GM03348 (cell line): Measurements from ENCODE around the gene SETD5.

Experiments
- DNase-seq: peaks from one replicate; pipeline ENCODE4 v3.0.0; 2012; ENCODE audit warnings: low spot score

SETD5 gene

GRCh38 chr3:9408546-9408945 lies 11.1 kb downstream of the SETD5 start:
- no peak for DNase-seq

DNA sequence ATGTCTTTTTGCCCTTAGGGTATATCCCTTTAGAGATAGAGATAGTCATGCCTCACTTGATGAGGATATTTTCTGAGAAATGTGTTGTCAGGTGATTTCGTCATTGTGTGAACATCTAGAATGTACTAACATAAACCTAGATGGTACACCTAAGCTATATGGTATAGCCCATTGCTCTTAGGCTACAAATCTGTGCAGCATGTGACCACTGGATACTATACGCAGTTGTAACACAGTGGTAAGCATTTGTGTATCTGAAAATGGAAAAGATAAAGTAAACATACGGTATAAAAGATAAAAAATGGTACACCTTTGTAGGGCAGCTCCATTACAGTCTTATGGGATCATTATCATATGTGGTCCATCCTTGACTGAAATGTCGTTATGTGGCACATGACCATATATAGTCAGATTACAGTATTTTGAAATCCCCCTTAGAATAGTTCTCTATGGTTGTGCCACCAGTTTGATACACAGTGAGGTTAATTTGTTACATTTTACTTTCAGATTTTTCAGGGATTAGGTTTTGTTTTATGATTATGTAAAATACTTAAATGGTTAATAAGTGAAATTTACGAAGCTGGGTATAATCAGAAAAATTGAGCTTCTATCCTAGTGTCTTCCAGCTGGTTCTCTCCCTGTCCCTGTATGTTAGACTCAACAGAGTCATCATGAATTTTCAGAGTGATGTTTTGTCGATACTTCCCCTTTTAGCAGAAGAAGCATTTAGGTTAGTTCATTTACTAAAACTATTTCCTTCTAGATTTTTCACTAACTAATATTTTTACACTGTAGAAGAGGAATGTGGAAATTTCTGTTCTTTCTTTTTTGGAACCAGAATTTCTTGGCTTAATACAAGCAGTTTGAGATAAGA lies 12.8 kb downstream of the SETD5 start:
- DNase-seq: no peak

DNA sequence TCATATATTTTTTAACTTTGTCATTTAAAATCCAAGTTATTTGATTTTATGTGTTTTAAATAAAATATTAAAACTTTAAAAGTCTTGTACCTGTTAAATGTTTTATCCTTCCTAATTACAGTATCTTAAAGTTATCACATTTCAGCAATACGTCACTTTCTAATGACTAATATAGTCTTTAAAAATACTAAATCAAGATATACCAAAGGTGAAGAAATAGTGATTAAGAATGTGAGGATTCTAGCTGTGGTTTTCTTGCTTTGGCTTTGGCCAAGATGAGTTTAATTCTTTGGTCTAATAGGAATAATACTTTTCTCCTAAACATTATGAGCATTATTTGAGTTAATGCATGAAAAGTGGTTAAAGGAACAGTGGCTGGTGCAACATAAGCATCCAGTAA lies 13.9 kb downstream of the SETD5 start:
- DNase-seq: no peak

GRCh38 chr3:9412293-9412692 lies 14.9 kb downstream of the SETD5 start:
- no peak for DNase-seq

- DNase-seq: no peak
These were observed 17.4 kb downstream of the SETD5 start for GRCh38 chr3:9414826-9415225.

DNA sequence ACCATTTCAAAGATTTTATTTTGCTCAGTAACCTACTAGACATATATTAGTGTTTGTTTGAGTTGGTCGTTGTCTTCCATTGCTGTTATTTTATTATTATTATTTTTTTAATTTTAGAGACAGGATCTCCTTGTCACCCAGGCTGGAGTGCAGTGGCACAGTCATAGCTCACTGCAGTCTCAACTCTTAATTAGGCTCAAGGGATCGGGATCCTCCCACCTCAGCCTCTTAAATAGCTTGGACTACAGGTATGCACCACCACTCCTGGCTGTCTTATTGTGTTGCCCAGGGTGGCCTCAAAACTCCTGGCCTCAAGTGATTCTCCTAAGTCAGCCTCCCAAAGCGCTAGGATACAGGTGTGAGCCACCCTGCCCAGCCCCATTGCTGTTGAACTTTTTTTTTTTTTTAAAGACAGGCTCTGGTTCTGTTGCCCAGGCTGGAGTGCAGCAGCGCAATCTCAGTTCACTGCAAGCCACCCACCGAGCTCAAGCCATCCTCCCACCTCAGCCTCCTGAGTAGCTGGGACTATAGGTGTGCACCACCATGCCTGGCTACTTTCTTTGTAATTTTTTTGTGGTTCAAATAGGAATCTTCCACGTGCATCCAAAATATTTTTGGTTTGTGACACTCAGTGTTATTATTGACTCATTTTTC lies 18.2 kb downstream of the SETD5 start:
- no peak for DNase-seq

DNA sequence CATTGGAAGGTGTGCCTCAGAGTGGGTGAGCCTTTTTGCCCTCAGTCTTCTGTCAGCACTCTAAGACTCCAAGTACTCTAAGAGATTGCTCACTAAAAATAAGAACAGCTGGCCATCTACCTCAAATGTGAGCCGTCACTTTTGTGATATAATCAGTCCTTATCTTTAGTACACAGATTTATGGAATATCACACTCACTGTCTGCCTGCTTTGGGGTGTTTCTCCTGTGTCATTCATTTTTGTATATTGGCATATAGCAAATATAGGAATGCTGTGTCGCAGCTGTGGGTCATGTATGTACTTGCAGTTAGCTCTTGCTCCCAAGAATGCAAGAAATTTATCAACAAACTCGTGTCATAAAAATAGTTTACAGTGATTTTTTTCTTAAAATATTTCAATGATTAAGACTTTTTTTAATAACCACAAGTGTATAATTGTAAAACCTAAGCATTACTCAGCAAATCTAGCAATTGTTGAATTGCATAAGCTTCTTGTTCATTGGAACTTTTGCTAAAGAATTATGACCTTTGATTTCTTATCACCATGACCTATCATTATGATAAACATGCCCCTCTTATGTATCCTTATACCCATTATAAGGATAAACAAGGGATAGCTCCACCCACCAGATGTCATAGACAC lies 18.8 kb downstream of the SETD5 start:
- DNase-seq: peak; percentile 16

- no peak for DNase-seq
These were observed 23.6 kb downstream of the SETD5 start for GRCh38 chr3:9420850-9421549.

DNA sequence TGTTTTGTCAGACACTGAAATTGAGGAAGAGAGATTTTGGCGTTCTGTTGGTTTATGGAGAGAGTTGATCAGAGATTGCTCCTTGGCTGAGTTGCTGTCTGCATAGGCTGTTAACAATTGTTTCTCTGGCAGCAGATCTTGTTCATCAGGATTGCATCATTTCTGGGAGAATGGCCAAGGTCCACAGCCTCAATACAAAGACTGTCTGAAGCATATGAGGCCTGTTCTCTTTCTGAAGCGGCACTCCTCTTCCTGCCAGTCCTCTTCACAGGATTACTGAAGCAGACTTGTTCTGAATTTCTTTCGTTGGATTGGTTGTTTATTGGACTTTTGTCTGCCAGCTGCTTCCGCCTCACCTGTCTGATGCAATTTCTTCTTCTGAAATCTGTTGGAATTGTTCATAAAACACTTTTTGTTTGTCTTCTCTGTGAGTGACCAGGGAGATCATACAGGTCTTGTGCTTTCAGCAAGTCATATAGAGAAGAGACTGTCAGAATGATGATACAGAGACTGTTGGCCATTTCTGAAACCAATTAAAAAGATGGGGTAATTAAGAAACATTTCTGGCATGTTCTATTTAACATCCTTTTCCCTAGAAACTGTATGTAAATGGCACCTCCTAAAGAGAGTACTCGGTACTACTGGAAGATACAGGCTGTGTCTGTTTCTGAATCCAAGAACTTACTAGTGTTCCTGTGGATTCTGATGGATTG lies 25.5 kb downstream of the SETD5 start:
- DNase-seq: peak; percentile 81

DNA sequence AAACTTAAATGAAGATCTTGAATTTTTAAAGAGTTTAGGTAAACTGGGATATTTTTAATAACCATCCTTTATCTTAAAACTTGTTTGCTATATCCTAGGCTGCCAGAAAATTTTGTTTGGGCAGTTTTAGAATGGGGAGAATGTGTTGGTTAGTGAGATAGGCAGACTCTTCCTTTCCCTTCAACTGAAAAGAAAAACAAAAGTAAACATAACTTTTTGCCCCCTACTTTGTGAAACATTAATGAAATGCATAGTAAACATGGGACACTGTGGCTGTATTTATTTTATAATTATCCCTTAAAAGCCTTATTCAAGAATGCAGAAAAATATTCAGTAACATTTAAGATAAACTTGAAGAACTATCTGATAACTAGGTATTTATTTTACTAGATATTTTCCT lies 31.0 kb downstream of the SETD5 start:
- no peak for DNase-seq

- DNase-seq: no peak
These were observed 33.3 kb downstream of the SETD5 start for GRCh38 chr3:9430733-9431132.

- DNase-seq: no peak
These were observed 36.5 kb downstream of the SETD5 start for GRCh38 chr3:9433627-9434521.

DNA sequence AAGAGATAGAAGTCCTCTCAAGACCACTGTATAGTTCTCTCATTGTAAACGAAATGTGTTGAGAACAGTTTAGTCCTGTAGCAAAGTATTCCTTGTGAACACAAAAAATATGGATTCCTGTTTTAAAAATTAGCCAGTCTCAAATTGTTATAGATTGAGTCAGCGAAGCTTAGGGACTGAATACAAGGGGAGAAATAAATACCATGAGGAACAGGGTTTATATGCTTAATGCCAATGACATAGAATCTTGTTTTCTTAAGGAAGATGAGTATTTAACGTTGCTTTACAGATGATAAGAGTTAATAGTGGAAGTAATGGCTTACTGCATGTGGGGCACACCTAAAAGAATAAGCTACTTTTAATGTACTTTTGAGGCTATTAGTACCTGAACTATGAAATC lies 37.9 kb downstream of the SETD5 start:
- no peak for DNase-seq

GRCh38 chr3:9439331-9439730 lies 41.9 kb downstream of the SETD5 start:
- no peak for DNase-seq

GRCh38 chr3:9441501-9442221 lies 44.2 kb downstream of the SETD5 start:
- DNase-seq: no peak

DNA sequence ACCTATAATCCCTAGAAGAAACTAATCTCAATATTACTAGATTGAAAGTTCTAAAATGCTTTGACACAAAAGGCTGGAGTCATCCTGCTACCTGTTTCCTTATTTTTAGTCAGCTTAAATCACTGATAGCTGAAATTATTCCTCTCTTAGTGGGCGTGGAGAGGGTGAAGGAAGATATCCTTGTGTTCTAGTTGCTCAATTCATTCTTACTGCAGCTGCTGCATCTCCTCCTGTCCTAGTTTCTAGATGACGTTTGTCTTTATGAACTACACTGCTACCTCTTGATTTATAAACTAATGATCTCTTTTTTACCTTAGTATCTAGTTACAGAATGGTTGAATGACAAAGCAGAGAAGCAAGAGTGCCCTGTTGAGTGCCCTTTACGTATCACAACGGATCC lies 50.7 kb downstream of the SETD5 start:
- DNase-seq: no peak

GRCh38 chr3:9448643-9449042 lies 51.2 kb downstream of the SETD5 start:
- no peak for DNase-seq

- no peak for DNase-seq
These were observed 52.7 kb downstream of the SETD5 start for GRCh38 chr3:9450126-9450525.

DNA sequence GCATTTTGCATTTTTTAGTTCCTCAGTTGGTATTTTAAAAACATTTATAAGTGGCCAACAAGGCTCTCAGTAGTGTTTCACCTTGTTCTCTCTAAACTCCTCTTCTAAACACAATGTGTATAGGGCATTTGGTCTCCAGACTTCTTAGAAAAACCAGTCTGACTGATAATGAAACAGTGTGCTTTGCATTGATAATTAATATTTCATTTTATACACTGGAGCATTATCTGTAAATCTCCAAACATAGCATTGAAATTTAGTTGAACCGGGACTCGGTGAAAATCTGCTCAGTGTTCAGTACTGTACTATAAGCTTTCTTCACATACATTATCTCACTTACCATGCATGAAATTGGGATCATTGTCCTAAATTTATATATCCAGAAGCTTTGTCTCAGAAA lies 53.6 kb downstream of the SETD5 start:
- DNase-seq: no peak

GRCh38 chr3:9452417-9452816 lies 55.0 kb downstream of the SETD5 start:
- no peak for DNase-seq
